Sigmoid colon (tissue), 7 donors: ENCODE data around the gene CHST2. TPM values are rescaled to one million over a fixed set of nuclear protein-coding genes. Genes with fewer than 3 reads are reported as not detected.

Experiments used
- DNase-seq: peaks from one replicate; pipeline ENCODE4 v3.0.0-alpha.2; 2019
- H3K27ac ChIP-seq, 4 donors: fragments of 200-600 bp; sonication (generic); one replicate each; pipeline ENCODE4 v1.5.1; 2016 to 2019; ENCODE audit warnings: mild to moderate bottlenecking in 1 of 4
- H3K27me3 ChIP-seq, 3 donors: fragments of 200-600 bp; sonication (generic); one replicate each; pipeline ENCODE4 v1.5.1; 2019; ENCODE audit warnings: mild to moderate bottlenecking in 1 of 3
- H3K36me3 ChIP-seq, 4 donors: fragments of 200-600 bp; sonication (generic); one replicate each; pipeline ENCODE4 v1.5.1; 2016 to 2019
- H3K4me1 ChIP-seq, 4 donors: fragments of 200-600 bp; sonication (generic); one replicate each; pipeline ENCODE4 v1.5.1; 2017 to 2019
- H3K4me3 ChIP-seq, 4 donors: fragments of 200-600 bp; sonication (generic); one replicate each; pipeline ENCODE4 v1.5.1; 2017 to 2019; ENCODE audit warnings: mild to moderate bottlenecking in 2 of 4, moderate library complexity in 1 of 4
- H3K9me3 ChIP-seq, 4 donors: fragments of 200-600 bp in 3 of 4; sonication (generic) in 3 of 4; one replicate each; pipeline versions ENCODE4 v1.5.1 to v1.6.1; 2013 to 2019
- CTCF ChIP-seq, 4 experiments: fragments of 450-650 bp in 3 of 4; fragments of 200-600 bp in 1 of 4; IDR thresholded peaks; one replicate each; pipeline ENCODE4 v1.5.1; 2016 to 2019; ENCODE audit warnings: antibody characterized with exemption in 4 of 4, mild to moderate bottlenecking in 3 of 4, moderate library complexity in 2 of 4
- EP300 ChIP-seq, 4 donors: sonication (generic); formaldehyde crosslinking; IDR thresholded peaks; one replicate each; pipeline ENCODE4 v1.6.1; 2017; ENCODE audit warnings: antibody characterized with exemption in 4 of 4
- POLR2A ChIP-seq, 2 donors: fragments of 450-650 bp; IDR thresholded peaks; one replicate each; pipeline ENCODE4 v1.6.1; 2016; ENCODE audit warnings: antibody characterized with exemption in 2 of 2, mild to moderate bottlenecking in 2 of 2, moderate library complexity in 2 of 2
- POLR2AphosphoS5 ChIP-seq, 4 donors: sonication (generic); formaldehyde crosslinking; IDR thresholded peaks; one replicate each; pipeline ENCODE4 v1.6.1; 2017; ENCODE audit warnings: antibody characterized with exemption in 4 of 4
- WGBS, 2 donors: extraction: QIAGEN DNeasy Blood & Tissue Kit; methylation state at CpG; one replicate each; pipeline ENCODE4 v1.1.7; 2013; 5-methylcytosine and 5-hydroxymethylcytosine counted together
- intact Hi-C: fragments of 100-400 bp; cut with DNase I; formaldehyde crosslinking; loops from one replicate; pipeline ENCODE4 v1.15.1; 2023
- polyA plus RNA-seq, 3 donors: library from polyadenylated mRNA; stranded (reverse); fragments of 200-250 nt; gene quantifications; one replicate each; pipeline ENCODE4 v1.2.3, GENCODE V29; 2013
- total RNA-seq, 4 donors: library from RNA; depleted of rRNA; stranded (reverse); fragments of >200 nt; gene quantifications; one replicate each; pipeline ENCODE4 v1.1.0, GENCODE V29; 2016
- donor health status: healthy with polysubstance abuse.
- donor health status: Bipolar disorder and iron deficiency.
- donor health status: healthy.

Gene CHST2
- total and polyA plus RNA-seq, 7 donors: 0.60 to 4.5 (median 3.1) TPM

GRCh38 chr3:143083781-143084180, 35.8 kb upstream of the CHST2 start:
- Histone ChIP-seq H3K9me3 (no peaks in the 10 kb centered on the region), H3K4me3 (no peak overlapping the region), H3K36me3 (no peaks in the 10 kb centered on the region), H3K4me1 (no peaks in the 10 kb centered on the region), H3K27me3 (no peaks in the 10 kb centered on the region), H3K27ac (no peak overlapping the region)
- intact Hi-C loops: no loop called here
- TF ChIP-seq EP300 (IDR thresholded peaks at IDR 0.05): no peak
- TF ChIP-seq POLR2AphosphoS5 (IDR thresholded peaks at IDR 0.05): no peak
- no peak for TF ChIP-seq POLR2A (IDR thresholded peaks at IDR 0.05)
- no peak for DNase-seq
- WGBS, 2 donors: 87 to 88% methylated on average over 3 of the region's 3 CpGs

GRCh38 chr3:143084856-143085731, 34.5 kb upstream of the CHST2 start:
- H3K4me3 ChIP-seq: no peak overlapping the region
- H3K4me1 ChIP-seq: no peaks in the 10 kb centered on the region
- DNase-seq: no peak
- no peaks in the 10 kb centered on the region for H3K27me3 ChIP-seq
- 80 to 92% methylated on average over 17 of the region's 17 CpGs for WGBS, 2 donors
- no peak for TF ChIP-seq EP300 (IDR thresholded peaks at IDR 0.05)
- no peak for TF ChIP-seq POLR2AphosphoS5 (IDR thresholded peaks at IDR 0.05)
- no peak for TF ChIP-seq POLR2A (IDR thresholded peaks at IDR 0.05)
- no peak for TF ChIP-seq CTCF (IDR thresholded peaks at IDR 0.05)
- no peaks in the 10 kb centered on the region for H3K36me3 ChIP-seq
- intact Hi-C loops: no loop called here
- H3K9me3 ChIP-seq: no peaks in the 10 kb centered on the region
- no peak overlapping the region for H3K27ac ChIP-seq

GRCh38 chr3:143088835-143089234, 30.7 kb upstream of the CHST2 start:
- 91 to 94% methylated on average over 1 of the region's 1 CpG for WGBS, 2 donors
- no peak for DNase-seq
- Histone ChIP-seq H3K36me3 (no peaks in the 10 kb centered on the region), H3K27ac (no peak overlapping the region), H3K9me3 (no peaks in the 10 kb centered on the region), H3K27me3 (no peaks in the 10 kb centered on the region), H3K4me1 (no peaks in the 10 kb centered on the region), H3K4me3 (no peak overlapping the region)
- no peak for TF ChIP-seq EP300 (IDR thresholded peaks at IDR 0.05)
- intact Hi-C loops: no loop called here

- intact Hi-C loops: no loop called here
- no peaks in the 10 kb centered on the region for H3K4me1 ChIP-seq
- no peak overlapping the region for H3K27ac ChIP-seq
- no peaks in the 10 kb centered on the region for H3K36me3 ChIP-seq
- H3K27me3 ChIP-seq: no peaks in the 10 kb centered on the region
- no peaks in the 10 kb centered on the region for H3K9me3 ChIP-seq
- no peak overlapping the region for H3K4me3 ChIP-seq
- no peak for DNase-seq
- TF ChIP-seq POLR2A (IDR thresholded peaks at IDR 0.05) (no peak), EP300 (IDR thresholded peaks at IDR 0.05) (no peak), POLR2AphosphoS5 (IDR thresholded peaks at IDR 0.05) (no peak), CTCF (IDR thresholded peaks at IDR 0.05) (no peak)
- 97% methylated on average over 4 of the region's 4 CpGs for WGBS, 2 donors
These were observed 29.6 kb upstream of the CHST2 start for GRCh38 chr3:143089965-143090364.

- TF ChIP-seq EP300 (IDR thresholded peaks at IDR 0.05) (no peak), POLR2AphosphoS5 (IDR thresholded peaks at IDR 0.05) (no peak), POLR2A (IDR thresholded peaks at IDR 0.05) (no peak), CTCF (IDR thresholded peaks at IDR 0.05) (no peak)
- Histone ChIP-seq H3K4me3 (no peak overlapping the region), H3K27me3 (no peaks in the 10 kb centered on the region), H3K4me1 (no peaks in the 10 kb centered on the region), H3K9me3 (no peaks in the 10 kb centered on the region), H3K36me3 (no peaks in the 10 kb centered on the region), H3K27ac (no peak overlapping the region)
- 50 to 72% methylated on average over 5 of the region's 5 CpGs for WGBS, 2 donors
- intact Hi-C loops: no loop called here
- no peak for DNase-seq
These were observed 29.1 kb upstream of the CHST2 start for GRCh38 chr3:143090486-143090885.
